ENCODE data around the gene WDR45. TPM values are rescaled to one million over a fixed set of nuclear protein-coding genes. Genes with fewer than 3 reads are reported as not detected.

Gene WDR45
- total RNA-seq, 2 donors from 2014 or later = 40.6 to 44.5 TPM

- no peaks in the 10 kb centered on the region for H3K27me3 Mint-ChIP-seq
- no peaks in the 10 kb centered on the region for H3K36me3 Mint-ChIP-seq (ENCODE audit: low read depth)
- H3K9me3 Mint-ChIP-seq = no peaks in the 10 kb centered on the region
- no peak for ATAC-seq (replicated peaks)
- no peak overlapping the region for H3K4me3 Mint-ChIP-seq
- H3K27ac Mint-ChIP-seq = no peak overlapping the region
- no peaks in the 10 kb centered on the region for H3K4me1 Mint-ChIP-seq
Observed at GRCh38 chrX:49066690-49067089, 13.0 kb downstream of the WDR45 start.

GRCh38 chrX:49066278-49066677 is 13.4 kb downstream of the WDR45 start:
- Mint-ChIP-seq H3K36me3 (ENCODE audit: low read depth) (no peaks in the 10 kb centered on the region), H3K27me3 (no peaks in the 10 kb centered on the region), H3K4me1 (no peaks in the 10 kb centered on the region), H3K9me3 (no peaks in the 10 kb centered on the region), H3K4me3 (no peak overlapping the region), H3K27ac (no peak overlapping the region)
- ATAC-seq (replicated peaks) = no peak

- Mint-ChIP-seq H3K4me1 (no peaks in the 10 kb centered on the region), H3K9me3 (no peaks in the 10 kb centered on the region), H3K4me3 (no peak overlapping the region), H3K27ac (no peak overlapping the region), H3K36me3 (ENCODE audit: low read depth) (no peaks in the 10 kb centered on the region), H3K27me3 (no peaks in the 10 kb centered on the region)
- ATAC-seq (replicated peaks) = no peak
Observed at GRCh38 chrX:49064735-49065134, 15.0 kb downstream of the WDR45 start.

GRCh38 chrX:49064303-49064702 is 15.4 kb downstream of the WDR45 start:
- Mint-ChIP-seq H3K4me1 (no peaks in the 10 kb centered on the region), H3K27me3 (no peaks in the 10 kb centered on the region), H3K27ac (no peak overlapping the region), H3K9me3 (no peaks in the 10 kb centered on the region), H3K36me3 (ENCODE audit: low read depth) (no peaks in the 10 kb centered on the region), H3K4me3 (no peak overlapping the region)
- no peak for ATAC-seq (replicated peaks)

- Mint-ChIP-seq H3K27ac (no peak overlapping the region), H3K4me1 (no peaks in the 10 kb centered on the region), H3K9me3 (no peaks in the 10 kb centered on the region), H3K27me3 (no peaks in the 10 kb centered on the region), H3K4me3 (no peak overlapping the region), H3K36me3 (ENCODE audit: low read depth) (no peaks in the 10 kb centered on the region)
- ATAC-seq (replicated peaks) = no peak
Observed at GRCh38 chrX:49063715-49064114, 16.0 kb downstream of the WDR45 start.

GRCh38 chrX:49061916-49062315 is 17.8 kb downstream of the WDR45 start:
- Mint-ChIP-seq H3K4me3 (no peak overlapping the region), H3K36me3 (ENCODE audit: low read depth) (no peaks in the 10 kb centered on the region), H3K4me1 (no peaks in the 10 kb centered on the region), H3K9me3 (no peaks in the 10 kb centered on the region), H3K27ac (no peak overlapping the region), H3K27me3 (no peaks in the 10 kb centered on the region)
- no peak for ATAC-seq (replicated peaks)

GRCh38 chrX:49061490-49061889 is 18.2 kb downstream of the WDR45 start:
- Mint-ChIP-seq H3K27ac (no peak overlapping the region), H3K9me3 (no peaks in the 10 kb centered on the region), H3K36me3 (ENCODE audit: low read depth) (no peaks in the 10 kb centered on the region), H3K4me1 (no peaks in the 10 kb centered on the region), H3K4me3 (no peak overlapping the region), H3K27me3 (no peaks in the 10 kb centered on the region)
- ATAC-seq (replicated peaks) = no peak

- Mint-ChIP-seq H3K36me3 (ENCODE audit: low read depth) (no peaks in the 10 kb centered on the region), H3K4me3 (no peak overlapping the region), H3K4me1 (no peaks in the 10 kb centered on the region), H3K27ac (no peak overlapping the region), H3K27me3 (no peaks in the 10 kb centered on the region), H3K9me3 (no peaks in the 10 kb centered on the region)
- ATAC-seq (replicated peaks) = no peak
Observed at GRCh38 chrX:49060914-49061313, 18.8 kb downstream of the WDR45 start.

GRCh38 chrX:49059681-49060085 is 20.0 kb downstream of the WDR45 start:
- Mint-ChIP-seq H3K36me3 (ENCODE audit: low read depth) (no peaks in the 10 kb centered on the region), H3K9me3 (no peaks in the 10 kb centered on the region), H3K27me3 (no peaks in the 10 kb centered on the region), H3K4me1 (peaks cover 4% of the 10 kb centered on the region), H3K27ac (no peak overlapping the region), H3K4me3 (no peak overlapping the region)
- ATAC-seq (replicated peaks) = no peak

- no peak for ATAC-seq (replicated peaks)
- no peaks in the 10 kb centered on the region for H3K9me3 Mint-ChIP-seq
- H3K4me1 Mint-ChIP-seq = peaks cover 9% of the 10 kb centered on the region
- no peak overlapping the region for H3K4me3 Mint-ChIP-seq
- H3K27me3 Mint-ChIP-seq = no peaks in the 10 kb centered on the region
- no peak overlapping the region for H3K27ac Mint-ChIP-seq
- H3K36me3 Mint-ChIP-seq (ENCODE audit: low read depth) = no peaks in the 10 kb centered on the region
Observed at GRCh38 chrX:49059201-49059600, 20.5 kb downstream of the WDR45 start.

GRCh38 chrX:49058794-49059193 is 20.9 kb downstream of the WDR45 start, which contains the start of gene CCDC120:
CCDC120 (plus strand) TSS chrX:49058999; CDS start chrX:49062042, 3,043 bp downstream.
- Mint-ChIP-seq H3K9me3 (no peaks in the 10 kb centered on the region), H3K27ac (no peak within 1 kb of the TSS), H3K4me1 (peaks cover 13% of the 10 kb centered on the region), H3K4me3 (no peak within 1 kb of the TSS), H3K36me3 (ENCODE audit: low read depth) (no peaks in the 10 kb centered on the region), H3K27me3 (no peaks in the 10 kb centered on the region)
- ATAC-seq (replicated peaks) = no peak

- Mint-ChIP-seq H3K27me3 (no peaks in the 10 kb centered on the region), H3K4me1 (peaks cover 18% of the 10 kb centered on the region), H3K27ac (peak overlapping the region; percentile 90), H3K36me3 (ENCODE audit: low read depth) (no peaks in the 10 kb centered on the region), H3K4me3 (peak overlapping the region; percentile 85), H3K9me3 (no peaks in the 10 kb centered on the region)
- no peak for ATAC-seq (replicated peaks)
Observed at GRCh38 chrX:49054073-49054762, 25.5 kb downstream of the WDR45 start.

GRCh38 chrX:49053223-49054072 is 26.2 kb downstream of the WDR45 start:
- H3K9me3 Mint-ChIP-seq = no peaks in the 10 kb centered on the region
- H3K4me3 Mint-ChIP-seq = peak overlapping the region; percentile 85
- H3K27ac Mint-ChIP-seq = peak overlapping the region; percentile 90
- peak; percentile 92 for ATAC-seq (replicated peaks)
- peaks cover 18% of the 10 kb centered on the region for H3K4me1 Mint-ChIP-seq
- no peaks in the 10 kb centered on the region for H3K27me3 Mint-ChIP-seq
- no peaks in the 10 kb centered on the region for H3K36me3 Mint-ChIP-seq (ENCODE audit: low read depth)

GRCh38 chrX:49043987-49044281 is 35.8 kb downstream of the WDR45 start:
- Mint-ChIP-seq H3K4me3 (peak overlapping the region; percentile 96), H3K4me1 (peaks cover 5% of the 10 kb centered on the region), H3K27me3 (no peaks in the 10 kb centered on the region), H3K27ac (peak overlapping the region; percentile 93), H3K9me3 (no peaks in the 10 kb centered on the region), H3K36me3 (ENCODE audit: low read depth) (peaks cover 29% of the 10 kb centered on the region)
- no peak for ATAC-seq (replicated peaks)
